Activated B cell treated with CpG ODN at 0.5 μM for 24 hours (primary cell): Measurements from ENCODE around the gene CDC42BPA. TPM values are rescaled to one million over a fixed set of nuclear protein-coding genes. Genes with fewer than 3 reads are reported as not detected.

Source experiments
- ATAC-seq: fragments of 200-7000 bp; cut with Tn5 transposase; one replicate; pipeline ENCODE4 v1.10.0; 2021; ENCODE audit warnings: low read depth, mild to moderate bottlenecking, moderate library complexity
- CTCF ChIA-PET: fragments of 350-600 bp; sonication (Branson Sonifier 250); formaldehyde crosslinking; loops from one replicate; lab custom pipeline; 2021; ENCODE audit warnings: antibody characterized with exemption; lab: Charles Lee
- POLR2A ChIA-PET: fragments of 350-600 bp; sonication (Branson Sonifier 250); formaldehyde crosslinking; loops from one replicate; lab custom pipeline; 2021; ENCODE audit warnings: antibody characterized with exemption; lab: Charles Lee
- DNase-seq: peaks from one replicate; pipeline ENCODE4 v3.0.0; 2022
- H3K27ac Mint-ChIP-seq: one replicate; pipeline ENCODE4 v1.8.0; 2020; ENCODE audit warnings: mixed read lengths
- H3K27me3 Mint-ChIP-seq: one replicate; pipeline ENCODE4 v1.8.0; 2021; ENCODE audit warnings: mixed read lengths
- H3K36me3 Mint-ChIP-seq: one replicate; pipeline ENCODE4 v1.8.0; 2021; ENCODE audit warnings: low read depth, mixed read lengths
- H3K4me1 Mint-ChIP-seq: one replicate; pipeline ENCODE4 v1.8.0; 2021; ENCODE audit warnings: mixed read lengths
- H3K4me3 Mint-ChIP-seq: one replicate; pipeline ENCODE4 v1.8.0; 2020; ENCODE audit warnings: mild to moderate bottlenecking, mixed read lengths
- H3K9me3 Mint-ChIP-seq: one replicate; pipeline ENCODE4 v1.8.0; 2020; ENCODE audit warnings: mixed read lengths
- intact Hi-C: fragments of 100-400 bp; cut with micrococcal nuclease; formaldehyde crosslinking; loops from one replicate; pipeline ENCODE4 v1.15.1; 2024
- total RNA-seq: library from RNA; stranded (reverse); gene quantifications from 2 replicates; pipeline ENCODE4 v1.2.3, GENCODE V29; 2022
- TF ChIP-seq, protein P1 (sequence below): fragments of 200-600 bp; IDR thresholded peaks from one replicate; pipeline ENCODE4 v1.8.0; 2022; ENCODE audit warnings: antibody characterized with exemption, mild to moderate bottlenecking

CDC42BPA gene, protein sequence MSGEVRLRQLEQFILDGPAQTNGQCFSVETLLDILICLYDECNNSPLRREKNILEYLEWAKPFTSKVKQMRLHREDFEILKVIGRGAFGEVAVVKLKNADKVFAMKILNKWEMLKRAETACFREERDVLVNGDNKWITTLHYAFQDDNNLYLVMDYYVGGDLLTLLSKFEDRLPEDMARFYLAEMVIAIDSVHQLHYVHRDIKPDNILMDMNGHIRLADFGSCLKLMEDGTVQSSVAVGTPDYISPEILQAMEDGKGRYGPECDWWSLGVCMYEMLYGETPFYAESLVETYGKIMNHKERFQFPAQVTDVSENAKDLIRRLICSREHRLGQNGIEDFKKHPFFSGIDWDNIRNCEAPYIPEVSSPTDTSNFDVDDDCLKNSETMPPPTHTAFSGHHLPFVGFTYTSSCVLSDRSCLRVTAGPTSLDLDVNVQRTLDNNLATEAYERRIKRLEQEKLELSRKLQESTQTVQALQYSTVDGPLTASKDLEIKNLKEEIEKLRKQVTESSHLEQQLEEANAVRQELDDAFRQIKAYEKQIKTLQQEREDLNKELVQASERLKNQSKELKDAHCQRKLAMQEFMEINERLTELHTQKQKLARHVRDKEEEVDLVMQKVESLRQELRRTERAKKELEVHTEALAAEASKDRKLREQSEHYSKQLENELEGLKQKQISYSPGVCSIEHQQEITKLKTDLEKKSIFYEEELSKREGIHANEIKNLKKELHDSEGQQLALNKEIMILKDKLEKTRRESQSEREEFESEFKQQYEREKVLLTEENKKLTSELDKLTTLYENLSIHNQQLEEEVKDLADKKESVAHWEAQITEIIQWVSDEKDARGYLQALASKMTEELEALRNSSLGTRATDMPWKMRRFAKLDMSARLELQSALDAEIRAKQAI (N-terminal part only)
- total RNA-seq = 0.29 and 0.64 TPM in 2 replicates

DNA sequence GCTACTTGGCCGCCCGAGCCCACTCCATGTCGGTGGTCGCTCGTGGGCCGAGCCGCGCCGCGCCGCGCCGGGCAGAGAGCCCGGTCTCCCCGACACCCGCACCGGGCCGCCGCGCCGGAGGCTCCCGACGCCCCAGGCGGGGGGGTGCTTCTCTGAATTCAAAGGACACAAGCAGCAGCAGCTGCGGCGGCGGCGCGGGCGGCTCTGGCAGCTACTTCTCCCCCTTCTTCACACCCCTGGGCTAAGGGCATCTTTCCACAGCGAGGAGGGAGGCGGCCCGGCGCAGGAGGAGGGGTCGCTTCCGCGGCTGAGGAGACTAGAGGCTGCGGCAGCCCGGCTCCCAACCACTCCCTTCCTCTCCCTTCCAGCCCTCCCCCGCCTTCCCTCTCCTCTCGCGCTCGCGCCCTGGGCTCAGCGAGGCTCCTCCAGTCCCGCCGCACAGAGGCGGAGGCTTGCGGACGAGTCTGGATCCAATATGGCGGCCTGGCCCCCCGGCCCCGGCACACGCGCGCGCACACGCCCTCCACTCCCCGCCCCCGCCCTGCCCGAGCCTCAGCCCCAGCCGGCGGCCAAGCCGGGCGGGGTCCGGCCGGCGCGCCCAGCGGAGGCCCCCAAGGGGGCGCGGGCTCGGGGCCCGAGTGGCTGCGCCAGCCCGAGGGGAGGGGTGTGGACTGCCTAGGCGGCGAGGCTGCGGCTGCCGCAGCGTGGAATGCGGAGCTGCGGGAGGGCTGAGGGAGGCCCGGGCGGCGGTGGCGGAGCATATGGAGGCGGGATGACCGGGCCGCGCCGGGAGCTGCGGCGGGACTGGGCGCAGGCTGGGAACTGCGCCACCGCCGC lies at the start of gene CDC42BPA:
TSS of gene CDC42BPA (minus strand) at position 477 of the 837 bp plus-strand sequence. CDS start 1,310 bp downstream, outside the sequence.
- CTCF ChIA-PET = no interaction called here
- intact Hi-C loops = no loop called here

DNA sequence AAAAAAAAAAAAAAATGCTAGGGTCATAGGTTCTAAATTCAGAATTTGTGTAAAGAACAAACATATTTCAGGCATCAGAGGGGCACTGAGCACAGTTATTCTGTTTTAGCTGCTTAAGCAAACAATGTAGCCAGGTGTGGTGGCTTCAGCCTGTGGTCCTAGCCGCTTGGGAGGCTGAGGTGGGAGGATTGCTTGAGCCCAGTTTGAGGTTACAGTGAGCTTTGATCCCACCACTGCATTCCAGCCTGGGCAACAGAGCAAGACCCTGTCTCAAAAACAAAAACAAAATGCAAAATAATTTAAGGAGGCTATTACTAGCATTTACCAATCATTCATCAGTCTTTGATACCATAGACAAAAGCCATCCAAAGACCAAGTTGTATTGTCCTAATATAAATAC lies 49.7 kb upstream of the CDC42BPA start:
- H3K36me3 Mint-ChIP-seq = no peaks in the 10 kb centered on the region
- no peak overlapping the region for H3K27ac Mint-ChIP-seq
- H3K9me3 Mint-ChIP-seq = no peaks in the 10 kb centered on the region
- intact Hi-C loops = no loop called here
- DNase-seq (no peak), ATAC-seq (no peak)
- no peak overlapping the region for H3K4me3 Mint-ChIP-seq
- ChIA-PET CTCF (no interaction called here), POLR2A (no interaction called here)
- TF ChIP-seq, protein P1, sequence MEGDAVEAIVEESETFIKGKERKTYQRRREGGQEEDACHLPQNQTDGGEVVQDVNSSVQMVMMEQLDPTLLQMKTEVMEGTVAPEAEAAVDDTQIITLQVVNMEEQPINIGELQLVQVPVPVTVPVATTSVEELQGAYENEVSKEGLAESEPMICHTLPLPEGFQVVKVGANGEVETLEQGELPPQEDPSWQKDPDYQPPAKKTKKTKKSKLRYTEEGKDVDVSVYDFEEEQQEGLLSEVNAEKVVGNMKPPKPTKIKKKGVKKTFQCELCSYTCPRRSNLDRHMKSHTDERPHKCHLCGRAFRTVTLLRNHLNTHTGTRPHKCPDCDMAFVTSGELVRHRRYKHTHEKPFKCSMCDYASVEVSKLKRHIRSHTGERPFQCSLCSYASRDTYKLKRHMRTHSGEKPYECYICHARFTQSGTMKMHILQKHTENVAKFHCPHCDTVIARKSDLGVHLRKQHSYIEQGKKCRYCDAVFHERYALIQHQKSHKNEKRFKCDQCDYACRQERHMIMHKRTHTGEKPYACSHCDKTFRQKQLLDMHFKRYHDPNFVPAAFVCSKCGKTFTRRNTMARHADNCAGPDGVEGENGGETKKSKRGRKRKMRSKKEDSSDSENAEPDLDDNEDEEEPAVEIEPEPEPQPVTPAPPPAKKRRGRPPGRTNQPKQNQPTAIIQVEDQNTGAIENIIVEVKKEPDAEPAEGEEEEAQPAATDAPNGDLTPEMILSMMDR = no peak
- H3K4me1 Mint-ChIP-seq = no peaks in the 10 kb centered on the region
- H3K27me3 Mint-ChIP-seq = peaks cover 5% of the 10 kb centered on the region

More for the DNA sequence above, at the start of gene CDC42BPA:
- H3K27me3 Mint-ChIP-seq = peaks cover 37% of the 10 kb centered on the region
- peaks cover 9% of the 10 kb centered on the region for H3K4me1 Mint-ChIP-seq
- POLR2A ChIA-PET = no interaction called here
- H3K4me3 Mint-ChIP-seq = peak within 1 kb of the TSS; percentile 75
- H3K36me3 Mint-ChIP-seq = no peaks in the 10 kb centered on the region
- peak; percentile 72 for ATAC-seq
- TF ChIP-seq, protein P1 = no peak
- peak; percentile 19 for DNase-seq
- H3K27ac Mint-ChIP-seq = no peak within 1 kb of the TSS
- no peaks in the 10 kb centered on the region for H3K9me3 Mint-ChIP-seq

DNA sequence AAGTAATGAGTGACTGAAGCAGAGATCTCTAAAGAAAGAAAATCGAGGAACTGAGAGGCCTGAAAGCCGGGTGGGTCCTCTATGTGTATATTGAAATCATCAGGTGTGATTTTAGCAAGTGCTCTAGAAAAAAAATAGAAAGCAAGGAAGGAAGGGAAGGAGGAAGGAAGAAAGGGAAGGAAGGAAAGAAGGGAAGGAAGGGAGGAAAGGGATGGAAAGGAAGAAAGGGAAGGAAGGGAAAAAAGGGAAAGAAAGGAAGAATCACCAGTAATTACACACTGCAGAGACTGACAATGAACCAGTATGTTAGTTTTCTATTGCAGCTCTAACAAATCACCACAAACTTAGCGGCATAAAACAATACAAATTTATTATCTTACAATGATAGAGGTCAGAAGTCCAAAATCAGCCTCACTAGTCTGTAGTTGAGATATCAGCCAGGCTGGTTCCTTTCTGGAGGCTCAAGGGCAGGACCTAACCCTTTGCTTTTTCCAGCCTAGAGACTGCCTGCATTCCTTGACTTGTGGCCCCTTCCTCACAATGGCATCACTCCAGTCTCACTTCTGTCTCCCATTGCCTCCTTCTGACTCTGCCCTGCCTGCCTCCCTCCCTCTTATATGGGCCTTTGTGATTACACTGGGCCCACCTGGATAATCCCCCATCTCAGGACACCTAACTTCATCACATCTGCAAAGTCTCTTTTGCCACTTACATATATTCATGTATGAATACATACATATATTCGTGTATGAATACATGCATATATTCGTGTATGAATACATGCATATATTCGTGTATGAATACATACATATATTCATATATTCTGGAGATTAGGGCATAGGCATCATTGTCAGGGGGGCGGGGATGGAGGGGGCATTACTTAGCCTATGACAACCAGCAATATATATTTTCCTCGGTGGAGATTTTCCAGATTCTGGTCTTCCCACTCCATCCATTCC lies 47.5 kb upstream of the CDC42BPA start:
- Mint-ChIP-seq H3K36me3 (no peaks in the 10 kb centered on the region), H3K27ac (no peak overlapping the region), H3K4me1 (no peaks in the 10 kb centered on the region), H3K27me3 (peaks cover 3% of the 10 kb centered on the region), H3K4me3 (no peak overlapping the region), H3K9me3 (no peaks in the 10 kb centered on the region)
- ChIA-PET POLR2A (no interaction called here), CTCF (no interaction called here)
- intact Hi-C loops = no loop called here
- ATAC-seq (no peak), DNase-seq (no peak)
- TF ChIP-seq, protein P1 = no peak

DNA sequence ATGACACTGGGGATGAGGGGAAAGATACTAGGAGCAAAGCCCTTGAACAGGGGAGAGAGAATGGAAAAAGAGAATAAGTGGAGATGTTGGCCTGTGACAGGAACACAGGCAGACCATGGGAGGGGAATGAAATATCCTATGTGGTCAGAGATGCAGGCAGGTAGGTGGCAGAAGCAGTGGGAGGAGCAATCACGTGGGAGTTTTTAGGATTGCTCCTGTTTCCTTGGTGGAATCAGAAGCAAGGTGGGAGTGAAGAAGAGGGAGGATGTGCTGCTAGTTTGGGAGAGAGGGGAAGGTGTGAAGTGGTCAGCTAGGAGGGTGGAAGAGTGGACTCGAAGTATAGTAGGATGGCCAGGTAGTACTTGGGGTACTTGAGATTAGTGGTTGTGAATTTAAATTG lies 46.4 kb upstream of the CDC42BPA start:
- POLR2A ChIA-PET = no interaction called here
- ATAC-seq (no peak), DNase-seq (no peak)
- Mint-ChIP-seq H3K27ac (no peak overlapping the region), H3K4me1 (no peaks in the 10 kb centered on the region), H3K4me3 (no peak overlapping the region), H3K36me3 (no peaks in the 10 kb centered on the region), H3K27me3 (peaks cover 3% of the 10 kb centered on the region), H3K9me3 (no peaks in the 10 kb centered on the region)
- CTCF ChIA-PET = no interaction called here
- TF ChIP-seq, protein P1 = no peak
- intact Hi-C loops = no loop called here
